OCI-LY7 (cell line): ENCODE measurements around the gene TERB1.

Source experiments
- CTCF ChIP-seq: fragments of 200-600 bp; sonication (generic); conservative IDR thresholded peaks from 2 replicates; pipeline ENCODE4 v1.5.1; 2014; ENCODE audit warnings: mild to moderate bottlenecking, antibody characterized with exemption, low read length, moderate library complexity, mixed read lengths
- EZH2phosphoT487 ChIP-seq: fragments of 200-600 bp; sonication (generic); IDR thresholded peaks from 2 replicates; pipeline ENCODE4 v1.6.1; 2018; ENCODE audit warnings: low read depth, borderline replicate concordance, mild to moderate bottlenecking, mixed run types, antibody characterized with exemption, low read length, moderate library complexity, mixed read lengths

GRCh38 chr16:66830422-66831404 is 29.3 kb upstream of the TERB1 start, which contains the start of gene NAE1:
- TF ChIP-seq CTCF = peak; percentile 92
- no peak for TF ChIP-seq EZH2phosphoT487
